AG10803 (cell line): ENCODE data around the gene RTN4RL1.

Experiments
- DNase-seq: peaks from one replicate; pipeline ENCODE4 v3.0.0; 2010; ENCODE audit warnings: low read depth
- H3K4me3 ChIP-seq: 2 replicates; pipeline ENCODE4 v1.5.1; 2011; ENCODE audit warnings: mild to moderate bottlenecking, low read length, control low read depth
- TF ChIP-seq, protein P1 (sequence below): conservative IDR thresholded peaks from 2 replicates; pipeline ENCODE4 v1.5.1; 2011; ENCODE audit warnings: mild to moderate bottlenecking, low read length, control low read depth, inconsistent platforms

The RTN4RL1 gene

GRCh38 chr17:2025220-2025621, at the start of gene RTN4RL1:
RTN4RL1 (minus strand) TSS chr17:2025334; CDS start chr17:2024865, 469 bp downstream.
- DNase-seq = peak; percentile 55
- H3K4me3 ChIP-seq = peak within 1 kb of the TSS; percentile 50
- TF ChIP-seq, protein P1, sequence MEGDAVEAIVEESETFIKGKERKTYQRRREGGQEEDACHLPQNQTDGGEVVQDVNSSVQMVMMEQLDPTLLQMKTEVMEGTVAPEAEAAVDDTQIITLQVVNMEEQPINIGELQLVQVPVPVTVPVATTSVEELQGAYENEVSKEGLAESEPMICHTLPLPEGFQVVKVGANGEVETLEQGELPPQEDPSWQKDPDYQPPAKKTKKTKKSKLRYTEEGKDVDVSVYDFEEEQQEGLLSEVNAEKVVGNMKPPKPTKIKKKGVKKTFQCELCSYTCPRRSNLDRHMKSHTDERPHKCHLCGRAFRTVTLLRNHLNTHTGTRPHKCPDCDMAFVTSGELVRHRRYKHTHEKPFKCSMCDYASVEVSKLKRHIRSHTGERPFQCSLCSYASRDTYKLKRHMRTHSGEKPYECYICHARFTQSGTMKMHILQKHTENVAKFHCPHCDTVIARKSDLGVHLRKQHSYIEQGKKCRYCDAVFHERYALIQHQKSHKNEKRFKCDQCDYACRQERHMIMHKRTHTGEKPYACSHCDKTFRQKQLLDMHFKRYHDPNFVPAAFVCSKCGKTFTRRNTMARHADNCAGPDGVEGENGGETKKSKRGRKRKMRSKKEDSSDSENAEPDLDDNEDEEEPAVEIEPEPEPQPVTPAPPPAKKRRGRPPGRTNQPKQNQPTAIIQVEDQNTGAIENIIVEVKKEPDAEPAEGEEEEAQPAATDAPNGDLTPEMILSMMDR = no peak

- no peak overlapping the region for H3K4me3 ChIP-seq
- no peak for DNase-seq
- TF ChIP-seq, protein P1 = no peak
These were observed 49.8 kb upstream of the RTN4RL1 start for GRCh38 chr17:2074919-2075318.

GRCh38 chr17:2071455-2072281, 46.5 kb upstream of the RTN4RL1 start:
- TF ChIP-seq, protein P1 = no peak
- H3K4me3 ChIP-seq = no peak overlapping the region
- DNase-seq = peak; percentile 55

DNA sequence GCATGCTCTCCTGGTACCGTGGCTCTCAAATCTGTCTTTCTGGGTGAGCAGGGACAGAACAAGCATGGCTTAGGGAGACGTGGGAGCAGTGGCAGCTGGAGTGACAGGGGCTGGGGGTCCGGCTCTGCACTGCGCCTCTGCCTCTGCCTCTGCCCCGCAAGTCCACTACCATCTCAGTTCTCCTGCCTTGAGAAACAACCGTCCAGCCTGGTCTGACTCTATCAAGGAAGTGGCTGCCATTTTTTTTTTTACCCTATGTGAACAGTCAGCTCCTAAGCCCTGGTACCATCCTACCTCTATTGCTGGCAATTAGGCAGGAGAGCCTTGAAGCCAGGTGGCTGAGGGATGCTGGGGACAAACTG, 45.9 kb upstream of the RTN4RL1 start:
- no peak for DNase-seq
- H3K4me3 ChIP-seq = no peak overlapping the region
- TF ChIP-seq, protein P1 = no peak

- no peak for DNase-seq
- no peak overlapping the region for H3K4me3 ChIP-seq
- TF ChIP-seq, protein P1 = no peak
These were observed 45.3 kb upstream of the RTN4RL1 start for GRCh38 chr17:2070241-2071023.

GRCh38 chr17:2068519-2069051, 43.5 kb upstream of the RTN4RL1 start:
- TF ChIP-seq, protein P1 = no peak
- DNase-seq = peak; percentile 53
- H3K4me3 ChIP-seq = no peak overlapping the region
